ENCODE data around the gene NDFIP2.
A peak's percentile ranks its signal among the peaks of the same experiment; 100 is the strongest.

Gene NDFIP2

DNA sequence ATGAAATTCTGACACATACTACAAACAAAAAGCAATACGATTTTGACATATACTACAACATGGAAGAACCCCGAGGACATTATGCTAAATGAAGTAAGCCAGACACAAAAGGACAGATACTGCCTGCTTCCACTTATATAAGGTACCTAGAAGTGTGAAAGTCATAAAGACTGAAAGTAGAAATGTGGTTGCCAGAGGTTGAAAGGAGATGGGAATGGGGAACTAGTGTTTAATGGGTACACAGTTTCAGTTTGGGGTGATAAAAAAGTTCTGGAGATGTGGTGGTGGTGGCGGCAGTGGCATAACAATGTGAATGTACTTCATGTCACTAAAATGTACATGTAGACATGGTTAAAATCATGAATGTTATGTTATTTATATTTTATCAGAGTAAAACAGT lies 12.1 kb upstream of the NDFIP2 start:
- TF ChIP-seq, protein P1, sequence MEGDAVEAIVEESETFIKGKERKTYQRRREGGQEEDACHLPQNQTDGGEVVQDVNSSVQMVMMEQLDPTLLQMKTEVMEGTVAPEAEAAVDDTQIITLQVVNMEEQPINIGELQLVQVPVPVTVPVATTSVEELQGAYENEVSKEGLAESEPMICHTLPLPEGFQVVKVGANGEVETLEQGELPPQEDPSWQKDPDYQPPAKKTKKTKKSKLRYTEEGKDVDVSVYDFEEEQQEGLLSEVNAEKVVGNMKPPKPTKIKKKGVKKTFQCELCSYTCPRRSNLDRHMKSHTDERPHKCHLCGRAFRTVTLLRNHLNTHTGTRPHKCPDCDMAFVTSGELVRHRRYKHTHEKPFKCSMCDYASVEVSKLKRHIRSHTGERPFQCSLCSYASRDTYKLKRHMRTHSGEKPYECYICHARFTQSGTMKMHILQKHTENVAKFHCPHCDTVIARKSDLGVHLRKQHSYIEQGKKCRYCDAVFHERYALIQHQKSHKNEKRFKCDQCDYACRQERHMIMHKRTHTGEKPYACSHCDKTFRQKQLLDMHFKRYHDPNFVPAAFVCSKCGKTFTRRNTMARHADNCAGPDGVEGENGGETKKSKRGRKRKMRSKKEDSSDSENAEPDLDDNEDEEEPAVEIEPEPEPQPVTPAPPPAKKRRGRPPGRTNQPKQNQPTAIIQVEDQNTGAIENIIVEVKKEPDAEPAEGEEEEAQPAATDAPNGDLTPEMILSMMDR (IDR thresholded peaks at IDR 0.05) = no peak
- H3K4me3 ChIP-seq = no peak overlapping the region
- DNase-seq (ENCODE audit: low spot score) = no peak
- no peak overlapping the region for H3K27ac ChIP-seq

DNA sequence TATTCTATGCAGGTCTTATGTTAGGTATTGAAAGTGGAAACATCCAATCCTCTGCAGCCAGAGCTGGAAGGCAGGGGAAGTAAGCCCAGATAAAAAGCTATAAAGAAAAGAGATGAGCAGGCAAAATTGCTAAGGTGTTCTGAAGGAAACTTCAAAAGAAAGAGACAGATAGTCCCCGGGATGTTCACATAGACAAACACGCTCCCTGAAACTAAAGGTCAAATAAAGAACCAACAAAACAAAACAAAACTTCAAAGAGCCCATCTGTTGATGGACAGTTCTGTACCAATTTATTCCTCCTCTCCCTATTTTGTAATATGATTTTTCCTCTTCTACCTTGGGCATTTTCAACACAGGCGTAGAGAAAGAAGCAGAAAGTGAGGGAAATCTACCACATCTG lies 11.3 kb upstream of the NDFIP2 start:
- Histone ChIP-seq H3K27ac (no peak overlapping the region), H3K4me3 (no peak overlapping the region)
- no peak for DNase-seq (ENCODE audit: low spot score)
- TF ChIP-seq, protein P1 (IDR thresholded peaks at IDR 0.05) = no peak

DNA sequence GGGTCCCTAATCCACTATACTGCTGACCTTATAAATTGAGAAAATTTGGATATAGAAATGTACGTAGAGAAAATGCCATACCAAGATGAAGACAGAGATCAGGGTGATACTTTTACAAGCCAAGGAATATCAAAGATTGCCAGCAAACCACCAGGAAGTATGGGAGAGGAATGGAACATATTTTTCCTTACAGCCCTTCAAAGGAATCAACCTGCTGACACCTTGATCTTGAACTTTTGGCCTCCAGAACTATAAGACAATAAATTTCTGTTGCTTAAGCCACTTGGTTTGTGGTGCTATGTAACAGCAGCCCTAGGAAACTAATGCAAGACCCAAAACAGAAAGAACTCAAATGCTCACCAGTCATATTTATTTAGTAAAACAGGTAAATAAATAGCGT lies 10.3 kb upstream of the NDFIP2 start:
- no peak overlapping the region for H3K4me3 ChIP-seq
- TF ChIP-seq, protein P1 (IDR thresholded peaks at IDR 0.05) = no peak
- no peak overlapping the region for H3K27ac ChIP-seq
- DNase-seq (ENCODE audit: low spot score) = no peak

DNA sequence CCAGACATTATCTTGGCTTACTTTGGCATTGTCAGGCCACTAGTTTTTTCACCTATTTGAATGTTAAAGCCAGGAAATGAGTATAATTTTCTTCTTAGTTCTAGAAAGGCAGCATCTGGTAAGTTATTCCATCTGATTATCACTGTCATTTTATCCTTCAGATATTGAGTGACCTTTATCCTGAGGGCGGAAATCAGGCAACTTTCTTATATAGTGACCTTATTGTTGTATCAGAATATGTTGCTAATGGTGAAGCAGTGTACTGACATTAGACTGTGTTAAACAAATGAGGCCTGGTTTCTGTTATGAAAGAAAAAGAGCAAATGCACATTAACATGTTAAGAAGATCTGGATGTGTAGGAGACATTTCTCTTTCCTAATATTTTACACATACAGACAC lies 5.4 kb upstream of the NDFIP2 start:
- Histone ChIP-seq H3K27ac (no peak overlapping the region), H3K4me3 (no peak overlapping the region)
- DNase-seq (ENCODE audit: low spot score) = no peak
- TF ChIP-seq, protein P1 (IDR thresholded peaks at IDR 0.05) = no peak

DNA sequence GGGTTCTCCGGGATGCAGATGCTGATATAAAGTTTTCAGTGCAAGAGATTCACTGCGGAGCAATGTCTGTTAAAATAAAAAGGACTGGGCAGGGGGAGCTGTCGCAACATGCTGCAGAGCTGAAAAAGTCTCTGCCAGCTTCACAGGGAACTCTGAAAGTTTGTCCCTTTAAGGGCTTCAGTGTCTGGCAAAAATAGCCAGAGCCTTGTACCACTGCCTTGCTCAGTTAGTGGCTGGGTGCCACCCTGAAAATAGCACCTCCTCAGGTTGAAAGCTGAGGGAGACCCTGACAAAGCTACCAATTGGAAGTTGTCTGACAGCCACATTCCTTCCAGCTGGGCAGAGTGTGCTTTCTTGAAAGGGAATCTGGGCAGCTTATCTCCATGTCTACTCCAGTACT lies 3.0 kb upstream of the NDFIP2 start:
- Histone ChIP-seq H3K4me3 (no peak overlapping the region), H3K27ac (no peak overlapping the region)
- DNase-seq (ENCODE audit: low spot score) = no peak

DNA sequence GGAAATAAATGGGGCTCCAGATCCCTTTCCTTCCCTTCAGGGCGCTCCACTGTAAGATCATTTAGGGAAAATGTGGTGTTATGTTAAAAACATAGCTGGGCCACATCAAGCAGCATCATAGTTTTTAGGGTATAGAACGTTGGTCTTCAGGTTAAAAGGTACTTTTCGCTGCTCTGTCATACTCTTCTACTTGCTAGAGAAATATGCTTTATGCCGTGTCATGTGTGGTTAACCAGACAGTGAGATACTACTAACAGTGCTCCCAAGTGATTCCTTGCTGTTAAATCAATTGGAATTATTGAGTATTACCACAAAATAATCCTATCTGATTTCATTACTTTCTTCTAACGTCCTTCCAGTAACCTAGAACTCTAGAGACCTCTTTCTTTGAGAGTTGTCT lies 1.1 kb upstream of the NDFIP2 start:
- TF ChIP-seq, protein P1 (IDR thresholded peaks at IDR 0.05) = no peak
- Histone ChIP-seq H3K4me3 (no peak overlapping the region), H3K27ac (no peak overlapping the region)
- no peak for DNase-seq (ENCODE audit: low spot score)

More for the DNA sequence above, 3.0 kb upstream of the NDFIP2 start:
- TF ChIP-seq, protein P1 (IDR thresholded peaks at IDR 0.05) = no peak

DNA sequence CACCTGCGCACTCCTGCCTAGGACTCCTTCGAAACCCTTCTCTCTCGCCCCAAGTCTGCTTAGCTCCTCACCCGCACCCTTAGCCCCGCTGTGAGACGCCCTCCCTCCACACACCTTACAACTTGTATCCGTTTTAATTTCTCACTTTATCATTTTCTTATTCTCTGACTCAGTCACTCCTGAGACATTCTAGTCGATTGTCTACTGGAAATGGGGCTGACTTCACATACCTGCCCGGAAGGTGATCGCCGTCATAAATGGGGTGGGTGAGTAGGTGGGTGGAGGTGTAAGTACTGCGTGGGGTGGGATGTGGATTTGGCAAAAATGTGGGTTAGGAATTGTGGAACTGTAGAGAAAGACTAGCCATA lies 714 bp downstream of the NDFIP2 start:
- no peak for DNase-seq (ENCODE audit: low spot score)
- TF ChIP-seq, protein P1 (IDR thresholded peaks at IDR 0.05) = no peak
- H3K4me3 ChIP-seq = peak overlapping the region; percentile 90
- H3K27ac ChIP-seq = peak overlapping the region in 1 of 2 donors; percentile 50

All from coronary artery (tissue), 2 donors.